Pulmonary artery endothelial cell (primary cell): ENCODE data around the gene ANO10. TPM values are rescaled to one million over a fixed set of nuclear protein-coding genes. Genes with fewer than 3 reads are reported as not detected.
A peak's percentile ranks its signal among the peaks of the same experiment; 100 is the strongest.
"Not testable (repeated sequence)": the region's sequence is repeated elsewhere in the genome, so short reads cannot be mapped to it uniquely, and the experiment has no call there.

Source experiments
- DNase-seq: peaks from one replicate; pipeline ENCODE4 v3.0.0-alpha.2; 2011; ENCODE audit warnings: low read depth, low spot score
- total RNA-seq: library from RNA; depleted of rRNA; stranded (reverse); fragments of >200 nt; gene quantifications from 2 replicates; pipeline ENCODE4 v1.2.3, GENCODE V29; 2014

The ANO10 gene, protein sequence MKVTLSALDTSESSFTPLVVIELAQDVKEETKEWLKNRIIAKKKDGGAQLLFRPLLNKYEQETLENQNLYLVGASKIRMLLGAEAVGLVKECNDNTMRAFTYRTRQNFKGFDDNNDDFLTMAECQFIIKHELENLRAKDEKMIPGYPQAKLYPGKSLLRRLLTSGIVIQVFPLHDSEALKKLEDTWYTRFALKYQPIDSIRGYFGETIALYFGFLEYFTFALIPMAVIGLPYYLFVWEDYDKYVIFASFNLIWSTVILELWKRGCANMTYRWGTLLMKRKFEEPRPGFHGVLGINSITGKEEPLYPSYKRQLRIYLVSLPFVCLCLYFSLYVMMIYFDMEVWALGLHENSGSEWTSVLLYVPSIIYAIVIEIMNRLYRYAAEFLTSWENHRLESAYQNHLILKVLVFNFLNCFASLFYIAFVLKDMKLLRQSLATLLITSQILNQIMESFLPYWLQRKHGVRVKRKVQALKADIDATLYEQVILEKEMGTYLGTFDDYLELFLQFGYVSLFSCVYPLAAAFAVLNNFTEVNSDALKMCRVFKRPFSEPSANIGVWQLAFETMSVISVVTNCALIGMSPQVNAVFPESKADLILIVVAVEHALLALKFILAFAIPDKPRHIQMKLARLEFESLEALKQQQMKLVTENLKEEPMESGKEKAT
- total RNA-seq = 34.4 and 44.2 TPM in 2 replicates

DNA sequence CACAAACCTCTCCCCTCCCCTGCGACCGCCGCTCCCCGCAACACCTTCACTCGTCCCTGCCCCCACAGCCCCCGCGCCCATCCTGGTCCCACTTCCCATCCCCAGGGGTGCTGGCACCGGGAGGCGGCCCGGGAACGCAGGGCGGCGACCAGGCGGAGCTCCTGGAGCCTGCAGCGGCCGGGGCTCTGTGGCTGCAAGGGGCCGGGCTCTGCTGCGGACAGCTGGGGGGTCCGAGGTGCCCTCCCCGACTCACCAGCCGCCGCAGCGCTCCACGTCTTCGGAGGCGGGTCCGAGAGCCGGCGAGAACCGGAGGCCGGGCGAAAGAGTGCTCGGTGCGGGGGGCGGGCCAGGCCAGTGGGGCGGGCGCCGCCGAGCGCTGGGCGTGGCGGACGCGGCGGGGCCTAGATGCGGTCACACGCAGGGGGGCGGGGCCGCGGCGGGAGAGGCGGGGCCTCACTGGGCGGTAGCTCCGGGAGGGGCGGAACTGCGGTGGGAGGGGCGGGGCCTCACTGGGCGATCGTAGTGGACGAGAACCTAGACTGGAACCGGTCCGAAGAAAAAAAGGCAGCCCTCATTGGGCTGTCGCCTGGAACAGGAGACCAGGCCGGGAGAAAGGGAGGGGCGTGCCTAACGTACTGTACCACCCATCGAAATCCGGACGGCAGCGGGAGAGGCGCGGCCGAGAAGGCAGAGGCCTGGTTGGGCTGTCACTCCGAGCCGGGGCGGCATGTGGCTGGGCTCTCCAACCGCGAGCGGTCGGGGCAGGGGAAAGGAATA lies at the start of gene ANO10:
Gene ANO10 (minus strand): TSS at position 356 of the 777 bp plus-strand sequence. CDS start 16,159 bp downstream, outside the sequence.
- peak; percentile 98 for DNase-seq

DNA sequence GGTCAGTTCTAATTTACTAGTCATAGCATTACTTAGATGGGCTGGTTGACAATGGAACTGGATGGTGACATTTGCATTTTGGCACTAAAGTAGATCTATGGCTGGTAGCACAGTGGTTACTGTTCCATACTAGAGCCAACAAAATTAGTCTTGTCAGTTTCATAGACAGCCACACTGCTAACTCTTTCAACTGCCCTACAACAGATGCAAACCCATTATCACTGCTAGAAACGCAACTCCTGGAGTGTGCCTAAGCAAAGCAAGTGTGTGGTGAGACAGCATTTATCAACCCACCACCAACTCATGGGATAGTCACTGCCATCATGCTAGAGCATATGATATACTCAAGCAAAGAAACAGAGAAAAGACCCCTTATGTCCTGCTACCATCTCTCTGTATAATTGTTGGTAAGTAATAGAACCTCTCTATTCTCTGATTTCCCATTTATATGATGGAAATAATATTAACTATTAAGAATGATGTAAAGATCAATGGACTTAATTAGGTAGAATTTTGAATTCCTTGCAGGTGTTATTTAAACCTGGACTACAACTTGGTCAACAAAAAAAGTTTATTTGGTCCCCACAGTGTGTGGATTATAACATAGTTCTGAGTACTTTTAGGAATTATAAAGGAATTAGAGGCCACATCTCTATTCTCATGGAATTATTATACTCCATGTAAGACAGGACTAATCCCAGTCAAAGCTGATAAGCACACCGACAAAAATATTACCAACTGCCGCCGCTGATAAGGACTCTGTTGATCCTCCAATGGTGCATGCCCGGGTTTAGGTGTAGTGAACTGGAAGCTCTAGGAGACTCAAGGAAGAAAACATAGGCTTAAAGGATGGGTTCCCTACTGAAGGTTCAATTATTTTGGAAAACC lies 49.1 kb upstream of the ANO10 start:
- DNase-seq = no peak

DNA sequence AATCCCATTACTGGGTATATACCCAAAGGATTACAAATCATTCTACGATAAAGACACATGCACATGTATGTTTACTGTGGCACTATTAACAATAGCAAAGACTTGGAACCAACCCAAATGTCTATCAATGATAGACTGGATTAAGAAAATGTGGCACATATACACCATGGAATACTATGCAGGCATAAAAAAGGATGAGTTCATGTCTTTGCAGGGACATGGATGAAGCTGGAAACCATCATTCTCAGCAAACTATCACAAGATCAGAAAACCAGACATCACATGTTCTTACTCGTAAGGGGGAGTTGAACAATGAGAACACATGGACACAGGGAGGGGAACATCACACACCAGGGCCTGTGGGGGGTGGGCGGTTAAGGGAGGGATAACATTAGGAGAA lies 43.2 kb upstream of the ANO10 start:
- DNase-seq = not testable (repeated sequence)

DNA sequence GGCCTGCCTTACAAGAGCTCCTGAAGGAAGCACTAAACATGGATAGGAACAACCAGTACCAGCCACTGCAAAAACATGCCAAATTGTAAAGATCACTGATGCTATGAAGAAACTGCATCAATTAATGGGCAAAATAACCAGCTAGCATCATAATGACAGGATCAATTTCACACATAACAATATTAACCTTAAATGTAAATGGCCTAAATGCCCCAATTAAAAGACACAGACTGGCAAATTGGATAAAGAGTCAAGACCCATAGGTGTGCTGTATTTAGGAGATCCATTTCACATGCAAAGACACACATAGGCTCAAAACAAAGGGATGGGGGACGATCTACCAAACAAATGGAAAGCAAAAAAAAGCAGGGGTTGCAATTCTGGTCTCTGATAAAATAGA lies 39.6 kb upstream of the ANO10 start:
- not testable (repeated sequence) for DNase-seq

DNA sequence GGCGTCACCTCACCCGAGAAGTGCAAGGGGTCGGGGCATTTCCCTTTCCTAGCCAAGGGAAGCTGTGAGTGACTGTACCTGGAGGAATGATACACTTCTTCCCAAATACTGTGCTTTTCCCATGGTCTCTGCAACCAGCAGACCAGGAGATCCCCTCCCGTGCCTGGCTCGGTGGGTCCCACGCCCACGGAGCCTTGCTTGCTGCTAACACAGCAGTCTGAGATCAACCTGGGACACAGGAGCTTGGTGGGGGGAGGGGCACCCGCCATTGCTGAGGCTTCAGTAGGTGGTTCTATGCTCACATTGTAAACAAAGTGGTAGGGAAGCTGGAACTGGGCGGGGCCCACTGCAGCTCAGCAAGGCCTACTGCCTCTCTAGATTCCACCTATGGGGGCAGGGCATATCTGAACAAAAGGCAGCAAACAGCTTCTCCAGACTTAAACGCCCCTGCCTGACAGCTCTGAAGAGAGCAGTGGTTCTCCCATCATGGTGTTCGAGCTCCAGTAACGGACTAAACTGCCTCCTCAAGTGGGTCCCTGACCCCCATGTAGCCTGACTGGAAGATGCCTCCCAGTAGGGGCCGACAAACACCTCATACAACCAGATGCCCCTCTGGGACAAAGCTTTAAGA lies 37.6 kb upstream of the ANO10 start:
- DNase-seq = no peak

DNA sequence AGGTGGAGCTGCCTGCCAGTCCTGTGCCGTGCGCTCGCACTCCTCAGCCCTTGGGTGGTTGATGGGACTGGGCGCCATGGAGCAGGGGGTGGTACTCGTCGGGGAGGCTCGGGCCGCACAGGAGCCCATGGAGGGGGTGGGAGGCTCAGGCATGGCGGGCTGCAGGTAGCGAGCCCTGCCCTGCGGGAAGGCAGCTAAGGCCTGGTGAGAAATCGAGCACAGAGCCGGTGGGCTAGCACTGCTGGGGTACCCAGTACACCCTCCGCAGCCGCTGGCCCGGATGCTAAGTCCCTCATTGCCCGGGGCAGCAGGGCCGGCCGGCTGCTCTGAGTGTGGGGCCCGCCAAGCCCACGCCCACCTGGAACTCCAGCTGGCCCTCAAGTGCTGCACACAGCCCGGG lies 34.6 kb upstream of the ANO10 start:
- DNase-seq = not testable (repeated sequence)

DNA sequence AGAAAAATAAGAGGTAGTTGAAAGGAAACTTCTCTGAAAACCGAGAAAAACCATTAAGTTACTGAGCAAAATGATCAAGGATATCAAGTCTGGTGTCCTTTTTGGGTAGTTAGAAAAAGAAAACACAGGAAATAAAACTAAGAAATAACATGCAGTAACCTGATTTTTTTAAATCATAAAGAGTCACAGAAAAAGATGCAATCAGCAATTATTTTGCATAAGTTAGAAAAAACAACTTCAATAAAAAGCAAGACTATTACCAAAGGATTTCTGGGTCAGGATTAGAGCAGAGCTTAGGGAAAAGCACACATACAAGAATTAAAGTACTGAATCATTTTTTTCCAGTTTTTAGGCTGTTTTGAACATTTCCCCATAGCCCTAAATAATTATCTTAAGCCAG lies 28.5 kb upstream of the ANO10 start:
- no peak for DNase-seq

DNA sequence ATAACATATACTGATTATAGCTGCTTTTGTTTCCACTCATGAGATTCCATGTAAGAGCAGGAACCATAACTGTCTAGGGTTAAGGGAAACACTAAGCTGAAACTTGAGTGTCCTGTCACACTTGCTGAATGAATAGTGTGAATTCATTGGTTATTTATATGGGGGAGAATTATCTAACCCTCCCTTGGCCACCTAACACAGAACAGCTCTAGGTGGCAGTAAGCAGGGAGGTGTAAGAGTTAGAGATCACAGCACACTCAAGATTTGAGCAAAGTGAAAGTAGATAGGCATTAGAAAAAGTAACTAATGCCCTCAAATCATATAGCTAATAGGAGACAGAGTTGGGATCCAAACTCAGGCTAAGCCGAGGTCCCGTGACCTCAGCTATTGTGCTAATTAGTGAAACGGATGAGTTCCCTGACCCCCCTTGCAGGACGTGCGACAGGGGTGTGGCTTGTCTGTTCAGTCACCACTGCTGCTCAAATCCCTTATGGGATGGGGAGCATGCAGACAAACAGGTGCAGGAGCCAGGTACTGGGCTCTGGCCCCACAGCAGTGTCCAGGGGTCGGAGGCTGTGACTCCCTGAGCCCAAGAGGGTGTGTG lies 27.7 kb upstream of the ANO10 start:
- no peak for DNase-seq

DNA sequence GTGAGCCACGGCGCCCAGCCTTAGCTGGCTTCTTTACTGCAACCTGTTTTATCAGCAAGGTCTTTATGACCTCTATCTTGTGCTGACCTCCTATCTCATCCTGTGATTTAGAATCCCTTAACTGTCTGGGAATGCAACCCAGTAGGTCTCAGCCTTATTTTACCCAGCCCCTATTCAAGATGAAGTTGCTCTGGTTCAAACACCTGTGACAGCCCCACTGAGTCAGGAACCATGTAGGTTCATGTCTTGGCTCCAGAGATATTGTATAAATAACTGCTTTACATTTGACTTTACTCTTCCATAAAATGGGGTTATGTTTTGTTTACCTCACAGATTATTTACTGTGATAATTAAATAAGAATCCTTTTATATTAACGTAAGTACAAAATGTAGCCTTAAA lies 27.1 kb upstream of the ANO10 start:
- DNase-seq = no peak

DNA sequence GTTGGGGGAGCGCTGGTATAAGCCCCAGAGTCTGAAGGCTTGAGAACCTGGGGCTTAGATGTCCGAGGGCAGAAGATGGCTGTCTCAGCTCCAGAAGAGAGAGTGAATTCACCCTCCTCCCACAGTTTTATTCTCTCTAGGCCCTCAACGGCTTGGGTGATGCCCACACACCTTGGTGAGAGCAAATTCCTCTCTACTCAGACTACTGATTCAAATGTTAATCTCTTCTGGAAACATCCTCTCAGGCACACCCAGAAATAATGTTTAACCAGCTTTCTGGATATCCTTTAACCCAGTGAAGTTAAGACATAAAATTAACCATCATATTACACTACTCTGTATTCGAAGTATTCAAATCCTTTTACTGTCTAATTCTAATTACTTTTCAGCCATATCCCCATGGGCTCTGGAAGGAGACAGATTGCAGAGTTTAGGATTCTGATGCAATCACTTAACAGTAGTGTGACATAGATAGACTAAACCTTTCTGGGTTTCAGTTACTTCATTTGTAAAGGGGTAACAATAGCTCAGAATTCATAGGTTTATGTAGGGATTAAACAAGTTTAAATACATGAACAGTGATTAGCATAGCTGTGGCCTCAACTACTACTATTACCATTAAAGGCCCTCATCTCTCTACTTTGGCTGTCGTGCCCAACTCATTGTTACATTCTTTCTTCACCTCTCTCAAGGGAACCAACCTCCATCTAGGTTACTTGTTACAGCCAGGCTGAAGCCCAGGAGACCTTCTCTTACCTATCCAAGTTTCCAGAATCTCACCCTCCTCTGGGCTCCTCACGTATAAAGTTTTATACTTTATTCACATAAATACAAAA lies 25.7 kb upstream of the ANO10 start:
- DNase-seq = no peak

DNA sequence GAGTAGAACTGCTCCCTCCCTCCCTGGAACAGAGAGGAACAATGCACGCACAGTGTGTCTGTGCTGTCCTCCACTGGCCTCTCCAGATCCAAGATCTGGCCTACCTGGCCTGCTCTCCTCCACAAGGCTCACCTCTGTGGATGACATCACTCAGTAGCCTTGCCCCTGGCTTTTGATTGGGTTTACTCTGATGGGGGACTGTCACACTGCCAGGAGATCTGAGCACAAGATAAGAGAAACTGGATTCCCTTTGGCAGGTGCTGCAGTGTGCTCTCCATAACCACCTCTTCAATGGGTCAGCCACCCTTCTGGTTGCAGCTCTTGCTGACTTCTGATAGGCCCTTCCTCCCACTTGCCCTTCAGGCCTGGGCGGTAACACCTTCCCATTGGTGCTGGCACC lies 22.6 kb upstream of the ANO10 start:
- DNase-seq = no peak

DNA sequence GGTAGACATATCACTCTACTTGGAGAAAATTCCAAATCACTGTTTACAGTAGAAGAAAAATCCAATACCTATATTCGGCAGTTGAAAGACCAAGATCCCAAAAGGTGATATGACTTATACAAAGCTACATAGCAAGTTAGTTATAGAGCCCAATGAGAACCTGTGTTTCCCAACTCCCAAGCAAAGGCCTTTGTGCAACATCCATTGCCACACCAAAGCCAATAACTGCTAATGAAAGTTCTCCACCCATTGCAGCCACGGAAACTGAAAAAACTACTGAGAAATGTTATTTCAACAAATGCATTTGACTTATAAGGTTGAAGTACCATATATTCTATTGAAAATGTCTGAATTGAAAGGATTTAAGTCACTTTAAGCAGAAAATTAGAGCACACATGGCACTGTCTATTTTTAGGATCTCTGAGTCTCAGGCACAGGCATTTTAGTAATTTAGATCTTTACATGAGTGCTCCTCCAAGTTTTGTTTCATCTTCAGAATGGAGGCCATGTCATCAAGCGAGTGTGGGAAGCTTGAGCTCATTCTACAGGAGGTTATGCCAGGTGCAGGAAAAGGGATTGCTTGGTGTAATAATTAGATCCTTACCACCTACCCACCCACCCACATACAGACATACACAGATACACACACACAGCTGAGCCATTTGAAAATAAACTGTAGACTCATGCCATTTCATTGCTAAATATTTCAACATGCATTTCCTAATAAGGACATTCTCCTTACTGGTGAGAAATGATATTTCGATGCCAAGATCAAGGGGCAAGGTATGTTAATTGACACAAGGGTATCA lies 19.7 kb upstream of the ANO10 start:
- DNase-seq = no peak

DNA sequence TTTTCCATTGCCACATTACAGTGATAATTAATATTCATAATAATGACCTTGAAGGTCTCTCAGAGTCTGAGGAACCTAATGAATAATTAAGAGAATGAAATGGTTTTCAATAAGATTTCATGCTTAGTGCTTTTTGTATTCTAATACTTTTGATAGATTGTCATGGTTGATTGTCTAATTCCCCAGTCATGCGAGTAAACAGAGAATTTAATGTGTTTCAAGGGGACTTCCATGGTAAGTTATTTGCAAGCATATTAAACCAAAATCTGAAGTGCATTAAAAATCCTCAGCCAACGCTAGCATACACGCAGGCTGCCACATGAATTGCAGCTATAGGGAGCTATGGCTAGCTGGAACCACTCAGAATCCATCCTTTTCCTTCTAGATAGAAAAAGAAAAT lies 18.9 kb upstream of the ANO10 start:
- no peak for DNase-seq

DNA sequence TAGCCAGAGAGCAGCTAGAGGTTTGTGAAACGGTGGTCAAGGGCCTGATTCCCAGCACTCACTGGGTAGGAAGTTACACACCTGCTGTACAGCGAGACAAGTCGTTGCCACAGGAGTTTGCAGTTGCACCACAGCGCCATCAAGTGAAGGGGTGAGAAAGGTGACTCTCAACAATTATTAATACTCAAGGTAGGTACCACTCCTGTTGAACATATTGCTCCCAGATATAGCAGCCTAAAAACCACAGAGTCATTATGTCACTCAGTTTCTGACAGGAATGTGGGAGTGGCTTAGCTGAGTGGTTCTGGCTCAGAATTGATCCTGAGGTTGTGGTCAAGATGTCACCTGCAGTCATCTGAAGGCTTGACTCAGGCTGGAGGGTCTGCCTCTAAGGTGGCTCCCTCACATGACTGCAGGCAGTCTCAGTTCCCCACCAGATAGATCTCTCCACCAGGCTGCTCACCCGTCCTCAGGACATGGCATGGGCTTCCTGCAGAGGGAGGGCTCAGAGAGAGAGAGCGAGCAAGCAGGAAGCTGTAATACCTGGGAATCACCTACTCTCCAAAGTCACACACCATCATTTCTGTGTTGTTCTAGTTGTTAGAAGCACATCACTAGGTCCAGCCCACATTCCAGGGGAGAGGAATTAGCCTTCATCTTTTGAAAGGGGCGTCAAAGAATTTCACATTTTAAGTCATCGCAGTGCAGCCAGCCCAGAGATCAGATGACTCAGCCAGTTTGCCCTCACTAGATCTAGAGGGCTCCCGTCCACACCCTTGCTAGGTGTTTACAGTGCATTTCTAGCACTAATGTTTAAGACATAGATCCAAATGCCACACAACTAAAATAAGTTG lies 17.0 kb upstream of the ANO10 start:
- DNase-seq = no peak

DNA sequence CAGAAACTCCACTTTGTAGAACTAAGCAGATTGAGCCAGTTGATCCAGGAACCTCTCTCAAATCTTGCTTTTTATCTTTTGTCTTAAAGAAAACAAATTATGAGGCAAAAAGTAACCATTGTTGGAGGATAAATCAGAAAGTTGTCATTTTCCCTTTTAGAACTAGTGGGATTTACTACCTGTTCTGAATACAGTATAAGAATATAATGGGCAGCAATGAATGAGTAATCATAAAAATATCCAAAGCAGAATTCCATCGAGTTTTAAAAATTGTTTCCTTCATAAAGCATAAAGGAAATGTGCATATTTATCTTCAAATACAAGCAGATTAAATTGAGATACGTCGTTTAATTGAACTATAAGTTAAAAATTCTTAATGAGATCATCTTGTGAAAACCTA lies 15.9 kb upstream of the ANO10 start:
- no peak for DNase-seq

DNA sequence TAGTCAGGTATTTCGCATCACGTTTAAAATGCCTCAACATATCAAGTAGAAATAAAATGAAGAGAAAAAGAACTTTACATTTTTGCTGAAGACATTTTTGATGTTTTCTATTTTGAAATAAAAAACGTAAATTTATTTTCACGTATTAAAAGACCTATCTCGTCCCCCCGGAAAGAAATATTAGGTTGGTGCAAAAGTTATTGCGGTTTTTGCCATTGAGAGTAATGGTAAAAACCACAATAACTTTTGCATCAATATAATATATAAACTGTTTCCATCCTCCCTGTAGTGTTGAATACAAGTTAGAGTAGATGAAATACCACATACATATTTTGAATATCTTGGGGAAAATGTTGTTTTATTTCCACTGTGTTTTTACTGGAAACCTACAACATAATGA lies 11.2 kb upstream of the ANO10 start:
- DNase-seq = no peak

DNA sequence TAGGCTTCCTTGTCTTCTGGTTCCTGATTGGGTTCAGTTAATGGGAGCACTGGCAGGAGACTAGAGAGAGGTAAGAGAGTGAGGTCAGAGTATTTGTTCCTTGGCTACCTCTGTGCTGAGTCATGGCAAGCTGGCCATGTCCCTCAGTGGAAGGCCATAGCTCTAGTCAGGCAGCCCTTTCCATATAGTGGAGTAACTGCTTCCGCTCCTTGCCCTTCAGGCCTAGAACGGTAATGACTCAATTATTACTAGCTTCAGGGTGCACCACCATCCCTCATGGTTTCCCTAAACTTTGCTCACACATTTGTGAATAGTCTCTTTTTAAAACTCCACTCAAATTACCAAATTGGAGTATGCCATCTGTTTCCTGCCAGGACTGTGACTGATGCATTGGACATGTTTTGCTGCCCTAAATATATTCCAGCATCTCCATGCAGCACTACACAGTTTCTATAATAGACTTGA lies 10.5 kb upstream of the ANO10 start:
- peak; percentile 73 for DNase-seq
